22Rv1 (cell line): Measurements from ENCODE around the gene CNNM2.

Source experiments
- ZFX ChIP-seq: fragments of 450-650 bp; IDR thresholded peaks from 2 replicates; pipeline ENCODE4 v1.6.1; 2017; ENCODE audit warnings: antibody characterized with exemption, borderline replicate concordance
- TF ChIP-seq, protein P1 (sequence below): fragments of 450-650 bp; IDR thresholded peaks from 2 replicates; pipeline ENCODE4 v1.5.1; 2017; ENCODE audit warnings: mild to moderate bottlenecking

DNA sequence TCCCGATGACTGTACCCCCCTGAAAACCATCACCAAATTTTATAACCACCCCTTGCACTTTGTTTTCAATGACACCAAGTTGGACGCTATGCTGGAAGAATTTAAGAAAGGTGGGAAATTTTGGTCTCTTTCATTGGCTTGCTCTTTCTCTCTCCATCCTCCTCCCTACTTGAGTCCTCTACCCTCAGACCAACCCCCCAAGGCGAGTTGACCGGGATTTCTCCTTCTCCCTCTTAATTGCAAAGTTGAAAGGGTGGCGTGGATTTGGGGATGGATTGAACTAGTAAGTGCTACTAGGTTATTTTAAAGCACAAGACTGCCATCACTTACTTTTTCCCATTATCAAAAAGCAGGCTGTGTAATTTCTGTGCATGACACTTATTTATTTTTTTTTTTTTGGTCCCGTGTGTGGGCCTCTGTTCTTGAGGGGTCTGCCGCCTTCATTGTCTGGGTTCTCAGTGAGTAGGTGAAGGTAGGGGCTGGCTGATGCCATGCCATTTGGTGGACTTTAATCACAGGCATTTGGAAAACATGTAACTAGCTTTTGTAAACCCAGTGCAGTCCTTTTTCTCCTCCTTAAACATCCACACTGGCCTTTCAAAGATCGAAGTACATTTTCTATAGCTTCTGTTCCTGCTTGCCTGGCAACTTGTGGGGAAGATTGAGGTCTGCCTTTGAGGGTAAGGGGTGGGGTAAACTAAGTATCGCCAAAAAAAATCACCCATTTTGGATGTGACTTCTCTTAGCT lies 2.1 kb downstream of the CNNM2 start:
- TF ChIP-seq, protein P1, sequence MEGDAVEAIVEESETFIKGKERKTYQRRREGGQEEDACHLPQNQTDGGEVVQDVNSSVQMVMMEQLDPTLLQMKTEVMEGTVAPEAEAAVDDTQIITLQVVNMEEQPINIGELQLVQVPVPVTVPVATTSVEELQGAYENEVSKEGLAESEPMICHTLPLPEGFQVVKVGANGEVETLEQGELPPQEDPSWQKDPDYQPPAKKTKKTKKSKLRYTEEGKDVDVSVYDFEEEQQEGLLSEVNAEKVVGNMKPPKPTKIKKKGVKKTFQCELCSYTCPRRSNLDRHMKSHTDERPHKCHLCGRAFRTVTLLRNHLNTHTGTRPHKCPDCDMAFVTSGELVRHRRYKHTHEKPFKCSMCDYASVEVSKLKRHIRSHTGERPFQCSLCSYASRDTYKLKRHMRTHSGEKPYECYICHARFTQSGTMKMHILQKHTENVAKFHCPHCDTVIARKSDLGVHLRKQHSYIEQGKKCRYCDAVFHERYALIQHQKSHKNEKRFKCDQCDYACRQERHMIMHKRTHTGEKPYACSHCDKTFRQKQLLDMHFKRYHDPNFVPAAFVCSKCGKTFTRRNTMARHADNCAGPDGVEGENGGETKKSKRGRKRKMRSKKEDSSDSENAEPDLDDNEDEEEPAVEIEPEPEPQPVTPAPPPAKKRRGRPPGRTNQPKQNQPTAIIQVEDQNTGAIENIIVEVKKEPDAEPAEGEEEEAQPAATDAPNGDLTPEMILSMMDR: no peak
- no peak for TF ChIP-seq ZFX
